ENCODE measurements around the gene MYCBP2. TPM values are rescaled to one million over a fixed set of nuclear protein-coding genes. Genes with fewer than 3 reads are reported as not detected.
"Not testable (repeated sequence)": the region's sequence is repeated elsewhere in the genome, so short reads cannot be mapped to it uniquely, and the experiment has no call there.

MYCBP2 gene
- total and polyA plus RNA-seq, 4 experiments from 2014 or later: 13.3 to 197 (median 118) TPM

DNA sequence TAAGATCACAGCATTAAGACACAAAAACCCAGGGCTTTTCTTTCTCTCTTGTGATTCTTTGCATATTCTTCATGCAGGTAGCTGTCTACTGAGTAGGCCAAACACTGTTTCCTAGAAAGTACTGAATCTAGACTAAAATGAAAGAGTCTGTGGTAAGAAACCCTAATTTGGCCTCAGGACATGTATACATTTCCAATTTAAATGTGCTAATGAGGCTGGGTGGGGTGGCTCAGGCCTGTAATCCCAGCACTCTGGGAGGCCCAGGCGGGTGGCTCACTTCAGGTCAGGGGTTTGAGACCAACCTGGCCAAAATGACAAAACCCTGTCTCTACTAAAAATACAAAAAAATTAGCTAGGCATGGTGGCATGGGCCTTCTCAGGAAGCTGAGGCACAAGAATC lies 57.8 kb downstream of the MYCBP2 start:
- Mint-ChIP-seq H3K4me3 (no peak overlapping the region), H3K27ac (peak overlapping the region in 1 of 7 donors; percentile 46), H3K36me3 (peaks cover 45 to 62% of the 10 kb centered on the region in 2 donors), H3K4me1 (peaks cover 0 to 14% (median 5%) of the 10 kb centered on the region in 4 donors), H3K27me3 (no peaks in the 10 kb centered on the region), H3K9me3 (no peaks in the 10 kb centered on the region)
- H3K27me3 ChIP-seq (ENCODE audit: insufficient read depth, low read length): no peaks in the 10 kb centered on the region
- CTCF ChIA-PET (ENCODE audit: partially characterized antibody): interaction anchor here (1.8 kb wide), 1 partner anchor 209 kb away, joined by 13 read pairs; no protein-coding TSS in a partner anchor
- H3K27ac ChIP-seq (ENCODE audit: low read depth, low read length): no peak overlapping the region
- H3K9me3 ChIP-seq (ENCODE audit: control insufficient read depth in 1 of 2, low read length in 2 of 2): no peaks in the 10 kb centered on the region
- no peaks in the 10 kb centered on the region for H3K4me1 ChIP-seq (ENCODE audit: insufficient read depth, low read length)
- H3K36me3 ChIP-seq (ENCODE audit: insufficient read depth, low read length): peaks cover 35% of the 10 kb centered on the region
- intact Hi-C loops (cut with micrococcal nuclease): loop anchor here (5.0 kb wide), 1 partner anchor 37 kb away; no protein-coding TSS in a partner anchor
- POLR2A ChIA-PET (ENCODE audit: partially characterized antibody): interaction anchor here (1.3 kb wide), 1 partner anchor 61 kb away, joined by 3 read pairs; no protein-coding TSS in a partner anchor
- no peak overlapping the region for H3K4me3 ChIP-seq (ENCODE audit: low read length in 2 of 2)
- DNase-seq: no peak

DNA sequence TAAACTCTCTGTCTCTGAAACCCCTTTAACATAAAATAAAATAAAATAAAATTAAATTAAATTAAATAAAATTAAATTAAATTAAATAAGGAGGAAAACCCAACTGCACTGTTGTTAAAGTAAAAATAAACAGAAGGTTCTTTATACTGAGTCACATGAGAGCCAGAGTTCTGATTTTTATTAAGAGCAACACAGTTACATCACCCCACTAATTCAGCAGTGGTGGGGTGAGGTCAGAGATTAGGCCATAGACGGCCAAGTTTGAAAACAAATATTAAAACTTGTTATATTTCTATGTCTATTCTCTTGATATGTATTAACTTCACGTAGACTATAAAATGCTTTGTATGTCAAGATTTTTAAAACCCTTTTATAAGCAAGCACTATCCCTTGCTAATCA lies 59.5 kb downstream of the MYCBP2 start:
- DNase-seq: no peak
- Mint-ChIP-seq H3K4me3 (no peak overlapping the region), H3K27me3 (no peaks in the 10 kb centered on the region), H3K9me3 (no peaks in the 10 kb centered on the region), H3K36me3 (peaks cover 44 to 61% of the 10 kb centered on the region in 2 donors), H3K4me1 (peaks cover 0 to 14% (median 5%) of the 10 kb centered on the region in 4 donors), H3K27ac (no peak overlapping the region)
- intact Hi-C loops (cut with micrococcal nuclease): loop anchor here (5.0 kb wide), 1 partner anchor 35 kb away; no protein-coding TSS in a partner anchor
- POLR2A ChIA-PET (ENCODE audit: partially characterized antibody): no interaction called here
- Histone ChIP-seq H3K9me3 (ENCODE audit: control insufficient read depth in 1 of 2, low read length in 2 of 2) (no peaks in the 10 kb centered on the region), H3K27me3 (ENCODE audit: insufficient read depth, low read length) (no peaks in the 10 kb centered on the region), H3K36me3 (ENCODE audit: insufficient read depth, low read length) (peaks cover 31% of the 10 kb centered on the region), H3K4me1 (ENCODE audit: insufficient read depth, low read length) (no peaks in the 10 kb centered on the region), H3K4me3 (ENCODE audit: low read length in 2 of 2) (no peak overlapping the region), H3K27ac (ENCODE audit: low read depth, low read length) (no peak overlapping the region)
- CTCF ChIA-PET (ENCODE audit: partially characterized antibody): no interaction called here

DNA sequence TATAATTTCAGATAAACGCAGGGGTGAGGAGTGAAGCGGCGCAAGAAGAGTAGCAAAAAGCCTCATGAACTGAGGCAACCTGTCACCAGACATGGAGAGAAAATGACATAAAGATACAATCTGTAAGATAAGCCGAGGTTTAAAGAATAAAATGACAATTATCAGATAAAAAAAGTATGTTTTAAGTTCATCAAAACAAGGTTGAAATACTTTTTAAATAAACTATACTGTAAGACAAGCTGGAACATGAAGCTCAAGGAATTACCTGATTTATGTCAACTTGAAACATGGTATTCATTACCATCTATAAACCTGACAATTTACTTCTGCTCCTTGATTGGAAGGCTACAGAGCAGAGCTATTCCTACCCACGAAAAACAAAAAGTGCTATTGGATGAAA lies 61.6 kb downstream of the MYCBP2 start:
- DNase-seq: no peak
- CTCF ChIA-PET (ENCODE audit: partially characterized antibody): interaction anchor here (1.4 to 2.0 kb wide), 2 partner anchors 62 to 213 kb away, joined by 3 to 15 read pairs; partner anchors contain the start of gene MYCBP2
- Mint-ChIP-seq H3K36me3 (peaks cover 29 to 51% of the 10 kb centered on the region in 2 donors), H3K27me3 (no peaks in the 10 kb centered on the region), H3K4me3 (no peak overlapping the region), H3K9me3 (no peaks in the 10 kb centered on the region), H3K27ac (peak overlapping the region in 1 of 7 donors; percentile 59), H3K4me1 (peaks cover 0 to 14% (median 4%) of the 10 kb centered on the region in 4 donors)
- Histone ChIP-seq H3K4me1 (ENCODE audit: insufficient read depth, low read length) (no peaks in the 10 kb centered on the region), H3K9me3 (ENCODE audit: control insufficient read depth in 1 of 2, low read length in 2 of 2) (no peaks in the 10 kb centered on the region), H3K36me3 (ENCODE audit: insufficient read depth, low read length) (peaks cover 19% of the 10 kb centered on the region), H3K4me3 (ENCODE audit: low read length in 2 of 2) (no peak overlapping the region), H3K27ac (ENCODE audit: low read depth, low read length) (no peak overlapping the region), H3K27me3 (ENCODE audit: insufficient read depth, low read length) (no peaks in the 10 kb centered on the region)
- intact Hi-C loops (cut with micrococcal nuclease): loop anchor here (5.0 kb wide), 1 partner anchor 33 kb away; no protein-coding TSS in a partner anchor
- POLR2A ChIA-PET (ENCODE audit: partially characterized antibody): no interaction called here

DNA sequence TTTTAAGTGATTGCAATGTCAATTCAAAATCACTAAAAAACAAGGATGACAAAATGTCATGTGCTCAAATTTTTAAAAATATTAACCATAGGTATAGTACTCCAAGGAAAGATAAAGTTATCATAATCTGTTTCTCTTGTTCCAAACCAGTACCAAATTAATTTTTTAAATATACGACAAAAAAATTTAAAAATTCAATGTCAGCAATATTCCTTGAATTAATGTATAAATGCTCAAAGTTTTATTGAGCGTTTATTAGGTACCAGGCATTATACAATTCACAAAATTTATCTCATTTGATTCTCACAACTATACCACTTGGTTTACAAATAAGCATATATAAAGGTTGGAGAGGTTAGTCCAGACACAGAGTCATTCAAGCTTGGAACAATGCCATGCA lies 64.7 kb downstream of the MYCBP2 start:
- POLR2A ChIA-PET (ENCODE audit: partially characterized antibody): no interaction called here
- no peaks in the 10 kb centered on the region for H3K27me3 ChIP-seq (ENCODE audit: insufficient read depth, low read length)
- intact Hi-C loops (cut with micrococcal nuclease): no loop called here

DNA sequence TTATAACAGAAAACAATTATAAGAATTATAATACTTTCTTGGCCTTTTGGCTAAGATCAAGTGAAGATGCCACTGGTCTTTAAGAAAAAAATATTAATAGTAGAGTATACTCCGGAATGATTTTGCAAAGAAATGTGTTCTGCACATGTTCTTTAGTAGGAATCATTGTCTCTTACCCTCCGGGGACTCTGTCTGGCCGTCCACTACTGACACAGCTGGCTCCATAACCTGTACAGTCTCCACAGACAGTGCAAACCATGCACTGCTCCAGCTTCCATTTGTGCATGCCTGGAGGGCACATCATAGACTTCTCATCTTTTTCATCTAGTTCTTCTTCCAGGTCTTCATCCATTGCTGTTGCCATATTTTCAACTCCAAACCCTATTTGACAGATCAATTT lies 75.9 kb downstream of the MYCBP2 start:
- Histone ChIP-seq H3K4me3 (ENCODE audit: low read length in 2 of 2) (no peak overlapping the region), H3K4me1 (ENCODE audit: insufficient read depth, low read length) (no peaks in the 10 kb centered on the region), H3K9me3 (ENCODE audit: control insufficient read depth in 1 of 2, low read length in 2 of 2) (no peaks in the 10 kb centered on the region), H3K27ac (ENCODE audit: low read depth, low read length) (no peak overlapping the region), H3K36me3 (ENCODE audit: insufficient read depth, low read length) (peaks cover 18% of the 10 kb centered on the region), H3K27me3 (ENCODE audit: insufficient read depth, low read length) (no peaks in the 10 kb centered on the region)
- CTCF ChIA-PET (ENCODE audit: partially characterized antibody): no interaction called here
- POLR2A ChIA-PET (ENCODE audit: partially characterized antibody): no interaction called here
- peak overlapping the region in 1 of 7 donors; percentile 4 for H3K27ac Mint-ChIP-seq
- no peaks in the 10 kb centered on the region for H3K9me3 Mint-ChIP-seq
- H3K4me1 Mint-ChIP-seq: peaks cover 18 to 22% (median 20%) of the 10 kb centered on the region in 4 donors
- DNase-seq: no peak
- no peaks in the 10 kb centered on the region for H3K27me3 Mint-ChIP-seq
- intact Hi-C loops (cut with micrococcal nuclease): no loop called here
- H3K36me3 Mint-ChIP-seq: peaks cover 56 to 59% of the 10 kb centered on the region in 2 donors
- H3K4me3 Mint-ChIP-seq: no peak overlapping the region

More for the DNA sequence above, 64.7 kb downstream of the MYCBP2 start:
- Mint-ChIP-seq H3K4me3 (no peak overlapping the region), H3K27me3 (no peaks in the 10 kb centered on the region), H3K36me3 (peaks cover 39 to 54% of the 10 kb centered on the region in 2 donors), H3K9me3 (no peaks in the 10 kb centered on the region), H3K27ac (no peak overlapping the region), H3K4me1 (peaks cover 0 to 14% (median 5%) of the 10 kb centered on the region in 4 donors)
- no peak overlapping the region for H3K4me3 ChIP-seq (ENCODE audit: low read length in 2 of 2)
- no peaks in the 10 kb centered on the region for H3K9me3 ChIP-seq (ENCODE audit: control insufficient read depth in 1 of 2, low read length in 2 of 2)
- no peak overlapping the region for H3K27ac ChIP-seq (ENCODE audit: low read depth, low read length)
- peaks cover 16% of the 10 kb centered on the region for H3K36me3 ChIP-seq (ENCODE audit: insufficient read depth, low read length)
- H3K4me1 ChIP-seq (ENCODE audit: insufficient read depth, low read length): no peaks in the 10 kb centered on the region
- DNase-seq: no peak
- CTCF ChIA-PET (ENCODE audit: partially characterized antibody): interaction anchor here (1.0 kb wide), 1 partner anchor 216 kb away, joined by 3 read pairs; no protein-coding TSS in a partner anchor

DNA sequence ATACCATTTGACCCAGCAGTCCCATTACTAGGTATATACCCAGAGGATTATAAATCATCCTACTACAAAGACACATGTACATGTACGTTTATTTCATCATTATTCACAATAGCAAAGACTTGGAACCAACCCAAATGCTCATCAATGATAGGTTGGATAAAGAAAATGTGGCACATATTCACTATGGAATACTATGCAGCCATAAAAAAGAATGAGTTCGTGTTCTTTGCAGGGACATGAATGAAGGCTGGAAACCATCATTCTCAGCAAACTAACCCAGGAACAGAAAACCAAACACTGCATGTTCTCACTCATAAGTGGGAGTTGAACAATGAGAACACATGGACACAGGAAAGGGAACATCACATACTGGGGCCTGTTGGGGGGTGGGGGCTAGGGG lies 81.7 kb downstream of the MYCBP2 start:
- H3K4me3 Mint-ChIP-seq; DNase-seq; H3K9me3 ChIP-seq (ENCODE audit: control insufficient read depth in 1 of 2, low read length in 2 of 2); intact Hi-C loops (cut with micrococcal nuclease); H3K27me3 Mint-ChIP-seq; POLR2A ChIA-PET (ENCODE audit: partially characterized antibody); H3K27me3 ChIP-seq (ENCODE audit: insufficient read depth, low read length); H3K36me3 ChIP-seq (ENCODE audit: insufficient read depth, low read length); H3K4me1 ChIP-seq (ENCODE audit: insufficient read depth, low read length); H3K4me3 ChIP-seq (ENCODE audit: low read length in 2 of 2); H3K27ac ChIP-seq (ENCODE audit: low read depth, low read length); H3K9me3 Mint-ChIP-seq: not testable (repeated sequence)
- CTCF ChIA-PET (ENCODE audit: partially characterized antibody): interaction anchor here (1.0 kb wide), 1 partner anchor 233 kb away, joined by 3 read pairs; no protein-coding TSS in a partner anchor
- H3K27ac Mint-ChIP-seq: peak overlapping the region in 1 of 7 donors; percentile 51
- H3K36me3 Mint-ChIP-seq: peaks cover 68 to 73% of the 10 kb centered on the region in 2 donors
- peaks cover 12 to 26% (median 15%) of the 10 kb centered on the region in 4 donors for H3K4me1 Mint-ChIP-seq

DNA sequence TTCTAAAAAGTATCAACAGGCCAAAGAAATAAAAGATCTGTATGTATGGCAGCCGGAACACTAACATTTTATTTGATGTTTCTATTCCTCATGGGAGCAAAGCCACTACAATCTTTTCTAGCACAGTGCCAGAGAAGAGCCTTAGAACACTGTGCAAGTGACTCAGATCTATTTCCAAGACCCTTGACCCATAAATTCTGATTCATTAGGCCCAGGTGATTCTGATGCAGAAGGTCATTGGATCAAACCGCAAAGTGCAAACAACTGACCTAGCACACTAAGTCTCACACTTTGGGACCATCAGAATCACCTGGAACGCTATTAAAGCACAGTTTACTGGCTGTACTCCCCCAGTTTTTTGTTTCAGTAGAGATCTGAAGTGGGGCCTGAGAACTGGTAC lies 87.6 kb downstream of the MYCBP2 start:
- H3K4me1 ChIP-seq (ENCODE audit: insufficient read depth, low read length): no peaks in the 10 kb centered on the region
- Mint-ChIP-seq H3K4me3 (no peak overlapping the region), H3K27ac (peak overlapping the region in 2 of 7 donors; percentile 59 to 60), H3K9me3 (no peaks in the 10 kb centered on the region), H3K27me3 (no peaks in the 10 kb centered on the region), H3K4me1 (peaks cover 6 to 11% (median 8%) of the 10 kb centered on the region in 4 donors), H3K36me3 (peaks cover 41 to 54% of the 10 kb centered on the region in 2 donors)
- DNase-seq: no peak
- POLR2A ChIA-PET (ENCODE audit: partially characterized antibody): no interaction called here
- no peak overlapping the region for H3K27ac ChIP-seq (ENCODE audit: low read depth, low read length)
- H3K4me3 ChIP-seq (ENCODE audit: low read length in 2 of 2): no peak overlapping the region
- intact Hi-C loops (cut with micrococcal nuclease): no loop called here
- no peaks in the 10 kb centered on the region for H3K27me3 ChIP-seq (ENCODE audit: insufficient read depth, low read length)
- CTCF ChIA-PET (ENCODE audit: partially characterized antibody): no interaction called here
- peaks cover 5% of the 10 kb centered on the region for H3K36me3 ChIP-seq (ENCODE audit: insufficient read depth, low read length)
- no peaks in the 10 kb centered on the region for H3K9me3 ChIP-seq (ENCODE audit: control insufficient read depth in 1 of 2, low read length in 2 of 2)
